ENCODE results near the gene GPX3. TPM values are rescaled to one million over a fixed set of nuclear protein-coding genes. Genes with fewer than 3 reads are reported as not detected.

The GPX3 gene
- total and polyA plus RNA-seq, 2 of the 8 experiments (the other 6 are each of a cell fraction or from before 2014, with no cell fraction given): 27.8 to 77.9 TPM

- TF ChIP-seq CEBPB (IDR thresholded peaks at IDR 0.05; ENCODE audit: low read depth, low read length) (no peak), EGR1 (IDR thresholded peaks at IDR 0.05; ENCODE audit: borderline replicate concordance, low read depth, low read length) (no peak), ZNF274 (IDR thresholded peaks at IDR 0.05; ENCODE audit: borderline replicate concordance, extremely low read depth, low read length) (no peak), RFX5 (IDR thresholded peaks at IDR 0.05; ENCODE audit: borderline replicate concordance, low read depth, low read length) (no peak), MAX (IDR thresholded peaks at IDR 0.05) (no peak)
These were observed 10.0 kb downstream of the GPX3 start (continued) for GRCh38 chr5:151030379-151030778.
